GM21786 (cell line): ENCODE measurements around the gene MICU1.
"Not testable (repeated sequence)": the region's sequence is repeated elsewhere in the genome, so short reads cannot be mapped to it uniquely, and the experiment has no call there.

Experiments
- ATAC-seq: cut with Tn5 transposase; IDR thresholded peaks from one replicate; pipeline ENCODE4 v1.9.1; 2021; ENCODE audit not compliant: unreplicated experiment

The MICU1 gene

DNA sequence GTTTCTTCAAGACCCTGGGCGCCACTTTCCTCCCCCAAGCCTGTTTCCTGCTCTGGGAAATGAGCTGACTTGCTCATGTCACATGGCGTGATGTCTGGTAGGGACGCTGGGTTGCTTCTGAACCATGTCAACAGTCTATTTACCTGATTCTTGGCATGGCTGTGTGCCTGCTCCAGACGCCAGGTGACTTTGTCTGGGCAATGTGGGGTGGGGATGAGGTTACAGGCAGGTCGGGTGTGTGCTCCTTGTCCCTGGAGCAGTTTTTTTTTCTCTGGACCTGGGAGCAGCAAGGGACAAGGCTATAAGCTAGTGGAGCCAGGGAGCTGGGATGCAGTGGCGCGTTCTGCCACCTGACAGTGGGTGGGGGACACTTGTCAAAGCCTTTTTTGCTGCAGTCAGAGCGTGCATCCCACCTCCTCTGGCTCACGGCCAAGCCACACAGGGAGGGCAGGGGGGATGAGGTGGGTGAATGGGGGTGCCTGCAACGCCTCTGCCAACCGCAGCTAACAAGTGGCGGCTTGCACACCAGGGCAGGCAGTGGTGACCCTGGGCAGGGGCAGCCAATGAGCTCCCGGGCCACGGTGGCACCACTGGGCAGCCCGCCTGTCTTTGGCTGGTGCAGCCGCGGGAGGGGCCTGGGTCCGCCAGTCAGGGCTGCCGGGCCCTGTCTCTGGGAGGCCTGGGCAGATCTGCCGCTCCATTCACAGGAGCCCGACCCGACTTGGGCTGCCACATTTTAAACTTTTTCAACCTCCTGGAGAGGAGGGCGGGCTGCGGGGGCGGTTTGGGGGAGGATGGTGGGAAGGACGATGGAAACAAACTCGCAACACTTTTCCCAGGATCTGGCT is 294.1 kb downstream of the MICU1 start:
- ATAC-seq = peak; percentile 38

DNA sequence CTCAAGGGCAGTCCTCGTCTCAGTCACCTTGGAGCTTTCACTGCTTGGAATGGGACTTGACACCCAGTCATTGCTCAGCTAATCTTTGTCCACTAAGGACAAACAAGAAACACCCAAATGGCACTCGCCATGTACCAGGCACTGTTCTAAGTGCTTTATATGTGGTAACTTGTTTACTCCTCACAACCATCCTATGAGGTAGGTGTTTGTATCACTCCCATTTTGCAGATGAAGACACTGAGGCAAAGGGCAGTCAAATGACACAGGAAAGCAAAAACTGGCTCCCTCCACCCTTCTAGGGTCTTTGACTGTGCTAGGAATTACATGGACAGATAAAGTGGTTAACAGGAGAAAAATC is 295.8 kb downstream of the MICU1 start:
- ATAC-seq = no peak

DNA sequence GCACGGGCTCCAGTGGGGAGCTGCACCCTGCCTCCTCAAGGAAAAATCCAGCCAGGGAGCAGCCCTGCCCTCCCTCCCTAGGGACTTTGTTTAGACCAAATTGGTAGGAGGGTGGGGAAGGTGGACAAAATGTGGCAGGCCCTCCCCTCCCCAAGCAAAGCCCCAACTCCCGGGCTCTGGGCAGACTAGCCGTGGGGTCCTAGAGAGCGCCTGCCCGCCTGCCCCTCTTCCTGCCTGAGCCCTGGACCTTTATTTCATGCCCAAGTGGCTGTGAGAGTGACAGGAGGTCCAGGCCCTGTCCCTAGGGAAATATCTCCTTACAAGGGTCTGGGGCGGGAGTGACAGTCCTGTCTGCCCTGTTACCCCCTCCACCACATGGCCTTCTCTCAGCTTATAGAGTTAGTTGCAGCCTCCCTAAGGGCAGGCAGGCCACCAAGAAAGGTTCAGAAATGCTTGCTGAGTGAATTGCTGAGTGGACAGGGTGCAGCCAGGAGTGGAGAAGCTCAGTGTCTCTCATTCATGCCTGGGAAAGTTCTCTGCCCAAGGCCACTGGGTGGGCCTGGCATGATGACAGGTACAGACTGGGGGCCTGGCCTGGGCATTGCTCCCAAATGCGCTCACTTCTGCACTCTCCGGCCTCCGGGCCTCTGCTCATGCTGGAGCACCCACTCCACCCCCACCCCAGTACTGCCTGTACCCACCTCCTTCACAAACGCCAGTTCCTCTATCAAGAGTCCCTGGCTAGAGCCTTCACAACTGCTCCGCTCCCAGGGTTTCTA is 296.4 kb downstream of the MICU1 start:
- no peak for ATAC-seq

GRCh38 chr10:72328829-72329204 is 297.1 kb downstream of the MICU1 start:
- ATAC-seq = no peak

DNA sequence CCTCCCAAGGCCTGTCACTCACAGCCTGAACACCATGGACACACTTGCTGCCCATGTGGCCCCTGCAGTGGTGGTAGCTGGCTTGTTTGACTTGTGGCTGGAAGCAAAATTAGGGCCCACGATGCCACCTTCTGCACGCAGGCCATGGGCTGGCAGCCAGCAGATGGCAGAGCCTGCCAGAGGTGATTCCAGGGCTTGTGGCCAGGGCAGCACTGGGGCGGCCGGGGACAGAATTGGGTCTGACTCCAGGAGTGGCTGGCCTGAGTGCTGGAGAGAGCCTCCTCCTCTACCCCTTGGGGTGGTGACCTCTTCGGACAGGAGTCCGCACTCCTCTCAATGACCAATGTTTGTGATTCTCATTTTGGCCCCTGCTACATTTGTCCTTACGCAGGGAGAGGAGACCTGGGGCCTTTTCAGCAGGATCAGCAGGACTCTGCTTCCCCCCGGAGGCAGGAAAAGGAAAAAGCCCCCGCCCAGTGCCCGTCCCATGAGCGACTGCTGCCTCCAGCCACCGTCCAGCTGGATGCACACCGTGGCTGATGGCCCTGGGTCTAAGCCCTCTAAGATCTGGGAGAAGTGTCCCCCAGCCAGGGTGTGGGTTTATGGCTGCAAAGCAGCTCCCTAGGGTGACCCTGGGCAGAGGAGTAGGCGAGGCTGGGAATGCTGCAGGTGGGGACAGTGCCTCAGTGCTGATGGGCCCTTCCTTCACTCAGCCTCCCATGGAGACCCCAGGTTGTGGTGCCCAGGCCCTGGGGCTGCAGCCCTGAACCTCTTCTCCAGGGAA is 297.6 kb downstream of the MICU1 start:
- ATAC-seq = no peak

- ATAC-seq = not testable (repeated sequence)
Observed at GRCh38 chr10:72326665-72327603, 298.9 kb downstream of the MICU1 start.

- not testable (repeated sequence) for ATAC-seq
Observed at GRCh38 chr10:72325243-72326175, 300.4 kb downstream of the MICU1 start.

DNA sequence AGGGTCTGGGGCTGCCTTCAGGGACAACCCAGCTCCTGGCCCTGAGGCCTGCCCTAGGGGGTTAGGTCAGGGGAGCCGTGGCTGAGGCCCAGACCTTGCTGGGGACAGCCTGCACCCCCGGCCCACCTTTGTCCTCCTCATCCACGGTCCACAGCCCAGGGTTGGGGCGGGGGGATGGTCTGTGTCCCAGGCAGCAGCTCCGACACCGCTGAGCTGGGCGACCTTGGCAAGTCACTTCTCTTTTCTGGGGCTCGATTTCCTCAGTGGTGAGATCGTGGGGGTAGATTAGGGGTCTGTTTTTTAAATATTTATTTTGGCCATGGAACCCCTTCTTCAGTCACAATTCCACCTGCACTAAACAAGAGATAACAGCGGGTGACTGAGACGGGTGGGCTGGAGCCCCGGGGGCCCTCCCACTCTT is 302.1 kb downstream of the MICU1 start:
- no peak for ATAC-seq

DNA sequence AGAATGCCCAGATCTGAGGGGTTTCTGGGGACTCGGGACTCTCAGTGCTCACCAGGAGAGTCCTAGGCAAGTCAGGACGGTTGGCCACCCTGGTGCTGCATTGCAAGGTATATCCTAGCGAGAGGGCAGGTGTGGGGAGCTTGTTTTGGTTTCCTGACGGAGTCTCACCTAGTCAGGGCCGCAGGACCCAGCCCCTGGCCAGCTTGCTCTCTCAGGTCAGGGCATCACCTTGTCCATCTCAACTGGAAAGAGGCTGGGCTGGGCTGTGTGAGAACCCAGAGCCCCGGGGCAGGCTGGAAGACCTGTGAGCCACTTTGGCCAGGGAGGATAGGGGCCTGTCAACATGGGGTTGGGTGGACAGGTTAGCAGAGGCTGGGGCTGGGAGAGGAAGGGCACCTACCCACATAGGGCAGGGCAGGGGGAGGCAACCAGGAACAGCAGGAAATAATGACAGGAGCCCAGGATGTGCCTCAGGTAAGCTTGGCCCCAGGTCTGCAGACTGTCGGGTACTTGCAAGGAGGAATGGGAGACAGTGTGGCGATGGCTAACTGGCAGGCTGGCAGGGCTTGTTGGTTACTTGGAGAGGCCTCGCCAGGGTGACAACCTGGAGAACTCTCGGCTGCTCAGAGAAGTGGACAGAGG is 302.6 kb downstream of the MICU1 start:
- ATAC-seq = no peak

DNA sequence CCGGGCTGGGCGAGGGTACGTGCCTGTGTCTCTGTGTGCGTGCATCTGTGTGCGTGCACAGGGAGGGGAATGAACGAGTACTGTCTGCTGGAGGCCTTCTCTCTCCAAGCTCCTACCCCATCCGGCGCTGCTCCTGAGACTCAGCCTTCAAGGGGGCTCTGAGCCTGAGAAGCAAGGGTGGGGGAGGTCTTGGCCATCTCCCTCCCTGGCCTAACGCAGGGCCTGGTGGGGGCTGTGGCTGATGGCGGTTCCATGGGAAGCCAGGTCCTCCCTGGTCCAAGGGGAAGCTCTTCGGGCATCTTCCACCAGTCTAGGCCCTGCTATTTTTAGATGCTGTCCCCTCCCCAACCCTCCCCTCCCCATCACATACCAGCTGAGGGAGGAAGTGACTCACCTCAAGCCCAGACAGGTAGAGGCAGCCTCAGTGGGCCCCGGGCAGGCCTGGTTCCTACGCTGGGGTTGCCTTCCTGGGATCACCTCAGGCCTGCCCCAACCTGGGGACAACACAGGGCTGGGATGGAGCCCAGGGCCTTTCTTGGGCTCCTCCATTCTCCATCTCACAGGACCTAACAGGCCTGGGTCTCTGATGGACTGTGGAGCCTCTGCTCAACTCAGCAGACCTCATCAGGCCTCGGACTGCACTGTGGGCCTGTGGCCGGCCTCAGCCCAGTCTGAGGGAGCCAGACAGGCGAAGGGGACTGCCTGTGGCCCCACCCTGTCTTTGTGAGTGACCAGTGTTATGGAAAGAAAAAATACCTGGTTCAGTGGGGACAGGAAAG is 303.4 kb downstream of the MICU1 start:
- ATAC-seq = no peak

- ATAC-seq = no peak
Observed at GRCh38 chr10:72322030-72322279, 303.9 kb downstream of the MICU1 start.

- no peak for ATAC-seq
Observed at GRCh38 chr10:72321248-72322029, 304.4 kb downstream of the MICU1 start.

DNA sequence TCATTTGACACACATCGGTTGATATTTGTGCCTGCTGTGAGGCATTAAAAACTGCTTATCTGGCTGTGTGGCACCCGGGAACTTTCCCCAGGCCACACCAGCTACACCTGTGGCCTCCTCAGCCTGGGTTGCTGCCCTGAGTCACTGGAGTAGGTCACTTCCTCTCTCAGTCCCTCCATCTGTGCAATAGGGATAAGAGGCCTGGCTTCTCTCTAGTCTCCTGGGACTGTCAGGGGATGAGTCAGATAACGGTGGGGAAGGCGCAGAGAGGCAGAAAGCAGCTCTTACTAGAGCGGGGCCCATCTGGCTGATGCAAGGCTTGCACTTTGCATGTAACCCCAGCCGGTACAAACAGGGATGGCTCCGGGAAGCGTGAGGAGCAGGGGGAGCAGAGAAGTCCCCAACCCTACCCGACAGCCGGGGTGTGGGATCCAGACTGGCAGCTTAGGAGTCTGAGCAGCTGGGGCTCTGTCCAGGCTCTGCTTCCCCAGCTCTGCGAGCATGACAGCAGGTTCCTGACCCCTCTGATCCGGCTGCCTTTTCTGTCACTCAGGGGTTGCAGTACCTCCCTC is 305.1 kb downstream of the MICU1 start:
- ATAC-seq = peak; percentile 74

- peak; percentile 43 for ATAC-seq
Observed at GRCh38 chr10:72319416-72320254, 306.2 kb downstream of the MICU1 start.

DNA sequence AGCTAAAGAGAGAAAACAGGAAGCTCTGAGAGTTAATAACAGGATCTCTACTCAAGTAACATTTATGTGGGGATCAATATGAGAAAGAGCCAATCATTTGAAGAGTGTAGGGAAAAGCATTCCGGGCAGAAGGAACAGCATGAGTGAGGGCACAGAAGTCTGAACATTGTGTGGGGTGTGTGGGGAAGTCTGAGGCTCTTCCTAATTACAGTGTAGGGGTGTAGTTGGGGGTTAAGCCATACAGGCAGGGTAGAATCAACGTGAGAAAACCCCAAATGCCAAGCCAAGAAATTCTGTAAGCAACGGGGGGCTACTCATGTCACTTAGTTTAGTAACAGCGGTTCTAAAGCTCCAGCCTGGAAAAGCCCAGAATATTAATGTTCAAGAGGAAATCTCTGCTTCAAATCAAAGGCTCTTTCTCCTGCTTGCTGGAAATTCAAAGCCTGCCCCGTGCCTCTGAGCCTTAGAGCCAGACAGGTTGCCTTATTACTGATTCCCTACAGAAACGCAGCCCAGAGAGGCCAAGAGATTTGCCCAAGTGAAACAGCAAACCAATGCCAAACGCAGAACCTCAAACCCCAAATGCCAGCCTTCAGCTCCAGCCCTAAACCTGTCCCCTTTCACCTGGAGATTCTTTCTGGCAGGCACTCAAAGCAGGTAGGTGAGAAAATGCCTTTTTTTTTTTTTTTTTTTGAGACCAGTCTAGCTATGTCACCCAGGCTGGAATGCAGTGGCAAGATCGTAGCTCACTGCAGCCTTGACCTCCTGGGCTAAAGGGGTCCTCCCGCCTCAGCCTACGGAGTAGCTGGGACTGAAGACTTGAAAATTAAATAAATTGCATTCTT is 307.2 kb downstream of the MICU1 start:
- no peak for ATAC-seq
